AG10803 (cell line): ENCODE results near the gene LIN7A.

Experiments used
- DNase-seq: peaks from one replicate; pipeline ENCODE4 v3.0.0; 2010; ENCODE audit warnings: low read depth
- H3K4me3 ChIP-seq: 2 replicates; pipeline ENCODE4 v1.5.1; 2011; ENCODE audit warnings: mild to moderate bottlenecking, low read length, control low read depth
- TF ChIP-seq, protein P1 (sequence below): conservative IDR thresholded peaks from 2 replicates; pipeline ENCODE4 v1.5.1; 2011; ENCODE audit warnings: mild to moderate bottlenecking, low read length, control low read depth, inconsistent platforms

The LIN7A gene

GRCh38 chr12:80937391-80938238 is at the start of gene LIN7A:
Gene LIN7A (minus strand): TSS chr12:80937934. CDS start chr12:80937722, 212 bp downstream.
- H3K4me3 ChIP-seq = peak within 1 kb of the TSS; percentile 78
- peak; percentile 17 for DNase-seq
- TF ChIP-seq, protein P1, sequence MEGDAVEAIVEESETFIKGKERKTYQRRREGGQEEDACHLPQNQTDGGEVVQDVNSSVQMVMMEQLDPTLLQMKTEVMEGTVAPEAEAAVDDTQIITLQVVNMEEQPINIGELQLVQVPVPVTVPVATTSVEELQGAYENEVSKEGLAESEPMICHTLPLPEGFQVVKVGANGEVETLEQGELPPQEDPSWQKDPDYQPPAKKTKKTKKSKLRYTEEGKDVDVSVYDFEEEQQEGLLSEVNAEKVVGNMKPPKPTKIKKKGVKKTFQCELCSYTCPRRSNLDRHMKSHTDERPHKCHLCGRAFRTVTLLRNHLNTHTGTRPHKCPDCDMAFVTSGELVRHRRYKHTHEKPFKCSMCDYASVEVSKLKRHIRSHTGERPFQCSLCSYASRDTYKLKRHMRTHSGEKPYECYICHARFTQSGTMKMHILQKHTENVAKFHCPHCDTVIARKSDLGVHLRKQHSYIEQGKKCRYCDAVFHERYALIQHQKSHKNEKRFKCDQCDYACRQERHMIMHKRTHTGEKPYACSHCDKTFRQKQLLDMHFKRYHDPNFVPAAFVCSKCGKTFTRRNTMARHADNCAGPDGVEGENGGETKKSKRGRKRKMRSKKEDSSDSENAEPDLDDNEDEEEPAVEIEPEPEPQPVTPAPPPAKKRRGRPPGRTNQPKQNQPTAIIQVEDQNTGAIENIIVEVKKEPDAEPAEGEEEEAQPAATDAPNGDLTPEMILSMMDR = no peak

- DNase-seq = no peak
- TF ChIP-seq, protein P1 = no peak
- H3K4me3 ChIP-seq = no peak overlapping the region
Observed at GRCh38 chr12:80986224-80986623, 48.5 kb upstream of the LIN7A start.

DNA sequence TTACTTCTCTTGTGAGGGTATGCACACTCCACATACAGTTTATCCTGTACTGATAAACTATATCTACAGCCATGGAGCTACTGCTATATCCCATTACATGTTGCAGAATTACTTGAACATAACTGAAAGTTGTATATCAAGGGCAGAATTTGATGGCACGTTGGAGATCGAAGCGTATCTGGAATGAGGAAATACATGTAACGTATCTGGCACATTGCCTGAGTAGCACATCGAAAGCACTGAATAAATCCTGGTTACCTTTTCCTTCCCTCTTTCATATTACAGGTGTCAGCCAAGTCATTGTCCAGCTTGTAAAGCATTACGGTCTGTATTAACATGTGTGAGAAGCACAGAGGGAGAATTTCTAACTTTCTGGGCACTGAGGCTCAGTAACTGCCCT is 42.1 kb upstream of the LIN7A start:
- no peak for DNase-seq
- no peak overlapping the region for H3K4me3 ChIP-seq
- TF ChIP-seq, protein P1 = no peak

DNA sequence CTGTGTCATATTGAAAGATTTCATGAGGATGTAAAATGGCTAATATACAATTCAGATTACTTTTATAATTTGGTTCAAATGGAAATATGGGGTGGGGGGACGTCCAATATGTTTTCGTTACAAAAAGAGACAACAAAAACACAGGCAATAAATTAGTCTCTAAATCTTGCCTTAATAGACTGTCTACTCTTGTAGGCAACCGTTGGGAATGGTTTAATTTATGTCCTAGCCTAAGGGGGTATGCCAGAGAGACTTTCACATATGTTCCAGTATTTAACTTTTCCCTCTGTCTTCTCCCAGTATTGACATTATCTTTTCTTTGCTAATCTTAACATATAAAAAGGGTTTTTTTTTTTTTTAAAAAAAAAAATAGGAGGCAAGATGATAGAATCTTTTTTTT is 41.5 kb upstream of the LIN7A start:
- H3K4me3 ChIP-seq = no peak overlapping the region
- no peak for DNase-seq
- TF ChIP-seq, protein P1 = no peak

GRCh38 chr12:80977346-80977745 is 39.6 kb upstream of the LIN7A start:
- no peak for DNase-seq
- TF ChIP-seq, protein P1 = no peak
- H3K4me3 ChIP-seq = no peak overlapping the region

- TF ChIP-seq, protein P1 = no peak
- DNase-seq = no peak
Observed at GRCh38 chr12:80968326-80968725, 30.6 kb upstream of the LIN7A start.

GRCh38 chr12:80967565-80967964 is 29.8 kb upstream of the LIN7A start:
- H3K4me3 ChIP-seq = no peak overlapping the region
- no peak for DNase-seq
- TF ChIP-seq, protein P1 = no peak

More at GRCh38 chr12:80968326-80968725, 30.6 kb upstream of the LIN7A start:
- H3K4me3 ChIP-seq = no peak overlapping the region
